Measurements from ENCODE around the gene TEPSIN.

DNA sequence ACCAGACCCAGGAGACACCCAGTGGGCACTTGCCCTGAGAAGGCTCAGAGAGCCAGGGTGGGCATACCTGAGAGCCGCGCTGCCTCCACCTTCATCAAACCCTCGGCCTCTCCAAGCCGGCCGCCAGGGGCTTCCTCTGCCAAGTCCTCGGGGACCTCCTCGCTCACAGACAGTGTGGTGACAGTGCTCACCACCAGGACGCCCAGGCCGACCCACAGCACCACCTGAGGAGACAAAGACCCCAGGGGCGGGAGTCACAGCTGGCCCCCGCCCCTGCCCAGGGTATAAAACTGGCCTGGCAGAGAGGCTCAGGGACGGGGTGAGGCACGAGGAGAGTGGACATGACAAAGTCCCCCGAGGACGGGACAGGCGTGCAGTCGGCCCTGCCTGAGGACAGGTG lies 21.3 kb upstream of the TEPSIN start:
- TF ChIP-seq CTCF (IDR thresholded peaks at IDR 0.05) (no peak), POLR2AphosphoS5 (IDR thresholded peaks at IDR 0.05) (no peak), POLR2A (IDR thresholded peaks at IDR 0.05) (no peak), EP300 (IDR thresholded peaks at IDR 0.05) (no peak)
